ENCODE measurements around the gene PSMD3. TPM values are rescaled to one million over a fixed set of nuclear protein-coding genes. Genes with fewer than 3 reads are reported as not detected.

The PSMD3 gene
- total and polyA plus RNA-seq, 2 of the 4 experiments (the other 2 are of a cell fraction), result 123 to 155 TPM

DNA sequence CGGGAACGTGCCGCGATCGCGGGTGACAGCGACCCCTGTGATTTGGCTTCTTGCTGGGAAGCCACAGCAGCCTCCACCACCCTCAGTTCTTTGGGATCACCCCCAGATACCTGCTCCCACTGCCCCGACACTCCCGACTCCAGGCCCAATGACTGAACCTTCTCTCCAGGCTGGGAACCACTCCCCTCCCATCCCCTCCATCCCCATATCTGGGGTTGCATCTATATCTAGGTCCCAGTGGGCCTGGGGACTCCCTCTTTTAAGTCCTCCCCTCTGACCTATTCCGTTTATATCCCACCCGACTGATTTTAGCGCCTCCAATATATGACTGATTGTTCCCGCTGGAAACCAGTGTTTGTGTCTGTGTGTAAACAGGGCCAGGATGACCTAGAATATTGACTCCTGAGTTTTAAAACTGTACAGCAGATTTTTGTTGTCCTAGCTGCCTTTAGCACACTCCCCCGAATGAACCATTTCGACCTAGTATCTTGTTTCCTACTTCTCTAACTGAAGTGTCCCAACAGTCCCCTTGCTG, 667 bp downstream of the PSMD3 start:
- H2AK9ac ChIP-seq (replicated peaks; ENCODE audit: low read depth, low read length, poor library complexity), result peak overlapping the region; percentile 88
- H4K91ac ChIP-seq (ENCODE audit: insufficient read depth, low read depth, low read length), result peak overlapping the region; percentile 44; the same call in 1 of the 2 replicates
- peak overlapping the region; percentile 79 for H3K9ac ChIP-seq (ENCODE audit: low read depth, low read length)
- H3K18ac ChIP-seq (ENCODE audit: low read depth, low read length), result no peak overlapping the region
- H4K5ac ChIP-seq (ENCODE audit: low read depth, low read length), result no peak overlapping the region
- H3K4me2 ChIP-seq (ENCODE audit: low read depth, low read length), result peak overlapping the region; percentile 97
- no peaks in the 10 kb centered on the region for H3K27me3 ChIP-seq (ENCODE audit: control insufficient read depth, insufficient read depth, low read length)
- ChIA-PET CTCF (interaction anchor here (0.5 to 4.0 kb wide), 6 partner anchors 15 to 106 kb away, joined by 3 to 23 read pairs (median 4); no protein-coding TSS in a partner anchor), POLR2A (ENCODE audit: unreplicated experiment) (interaction anchor here (1.1 kb wide), 1 partner anchor 22 kb away, joined by 3 read pairs; no protein-coding TSS in a partner anchor)
- no peak for DNase-seq
- H2BK120ac ChIP-seq (ENCODE audit: low read depth, low read length), result no peak overlapping the region
- peaks cover 8% of the 10 kb centered on the region; the same call in 1 of the 2 replicates for H3K4me1 ChIP-seq (ENCODE audit: control insufficient read depth, insufficient read depth, low read length)
- peaks cover 15% of the 10 kb centered on the region for H4K20me1 ChIP-seq (ENCODE audit: insufficient read depth, low read length)
- H2AK5ac ChIP-seq (ENCODE audit: low read depth, low read length), result peak overlapping the region; percentile 41; the same call in 1 of the 2 replicates
- no TSS peak for BruUV-seq (replicated peaks)
- H3K79me1 ChIP-seq (ENCODE audit: low read depth in 1 of 2, low read length in 2 of 2), result peaks cover 13 to 26% of the 10 kb centered on the region in 2 experiments
- peak overlapping the region; percentile 66 to 82 for H4K8ac ChIP-seq (ENCODE audit: low read depth in 2 of 2, low read length in 2 of 2)
- peak overlapping the region; percentile 65; the same call in 1 of the 2 replicates for H3K23ac ChIP-seq (ENCODE audit: low read depth, low read length)
- H2AFZ ChIP-seq (replicated peaks; ENCODE audit: low read length, poor library complexity), result peak overlapping the region; percentile 97
- peak overlapping the region; percentile 37 for H2BK5ac ChIP-seq (ENCODE audit: low read depth, low read length, poor library complexity, severe bottlenecking)
- peak overlapping the region; percentile 32; the same call in 1 of the 2 replicates for H3K56ac ChIP-seq (ENCODE audit: extremely low read depth, insufficient read depth, low read length)
- peak overlapping the region; percentile 51 for H3K27ac ChIP-seq (ENCODE audit: insufficient read depth, low read length)
- ATAC-seq (ENCODE audit: low read depth), result no peak
- 0% methylated on average over 3 of the region's 15 CpGs; no CpG with 5 or more reads in 1 of the 2 experiments for WGBS, 2 experiments (ENCODE audit: extremely low coverage in 2 of 2, insufficient read length in 1 of 2)
- no peaks in the 10 kb centered on the region for H3K9me3 ChIP-seq (ENCODE audit: control insufficient read depth, insufficient read depth, low read length)
- peak overlapping the region; percentile 85 for H3K14ac ChIP-seq (replicated peaks; ENCODE audit: low read depth, low read length)
- H3K4ac ChIP-seq (ENCODE audit: low read depth, low read length), result peak overlapping the region; percentile 56
- H2BK20ac ChIP-seq (ENCODE audit: low read depth, low read length), result no peak overlapping the region
- H3K9me1 ChIP-seq (ENCODE audit: insufficient read depth, low read length), result peaks cover 8% of the 10 kb centered on the region; the same call in 1 of the 2 replicates
- no peak overlapping the region for H2BK15ac ChIP-seq (ENCODE audit: low read depth, low read length)
- peak overlapping the region; percentile 80 for H3K4me3 ChIP-seq (ENCODE audit: insufficient read depth, low read depth, low read length)
- in situ Hi-C loops (cut with MboI; ENCODE audit: low sequenced_read_pairs), result no loop called here
- intact Hi-C loops (cut with micrococcal nuclease), result loop anchor here (10.0 kb wide), 1 partner anchor 356 kb away; the partner anchor contains the start of gene PPP1R1B
- dilution Hi-C loops (cut with HindIII; ENCODE audit: low sequenced_read_pairs, unreplicated experiment), result no loop called here
- peaks cover 18% of the 10 kb centered on the region for H3K36me3 ChIP-seq (ENCODE audit: control insufficient read depth, insufficient read depth, low read length)
- TF ChIP-seq, protein P1, sequence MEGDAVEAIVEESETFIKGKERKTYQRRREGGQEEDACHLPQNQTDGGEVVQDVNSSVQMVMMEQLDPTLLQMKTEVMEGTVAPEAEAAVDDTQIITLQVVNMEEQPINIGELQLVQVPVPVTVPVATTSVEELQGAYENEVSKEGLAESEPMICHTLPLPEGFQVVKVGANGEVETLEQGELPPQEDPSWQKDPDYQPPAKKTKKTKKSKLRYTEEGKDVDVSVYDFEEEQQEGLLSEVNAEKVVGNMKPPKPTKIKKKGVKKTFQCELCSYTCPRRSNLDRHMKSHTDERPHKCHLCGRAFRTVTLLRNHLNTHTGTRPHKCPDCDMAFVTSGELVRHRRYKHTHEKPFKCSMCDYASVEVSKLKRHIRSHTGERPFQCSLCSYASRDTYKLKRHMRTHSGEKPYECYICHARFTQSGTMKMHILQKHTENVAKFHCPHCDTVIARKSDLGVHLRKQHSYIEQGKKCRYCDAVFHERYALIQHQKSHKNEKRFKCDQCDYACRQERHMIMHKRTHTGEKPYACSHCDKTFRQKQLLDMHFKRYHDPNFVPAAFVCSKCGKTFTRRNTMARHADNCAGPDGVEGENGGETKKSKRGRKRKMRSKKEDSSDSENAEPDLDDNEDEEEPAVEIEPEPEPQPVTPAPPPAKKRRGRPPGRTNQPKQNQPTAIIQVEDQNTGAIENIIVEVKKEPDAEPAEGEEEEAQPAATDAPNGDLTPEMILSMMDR (conservative IDR thresholded peaks at IDR 0.05; ENCODE audit: low read depth, low read length), result 0 out of 2 replicates have a peak, but pooled peaks have one; percentile 8
- TF ChIP-seq CEBPB (IDR thresholded peaks at IDR 0.05; ENCODE audit: low read depth, low read length) (no peak), RCOR1 (IDR thresholded peaks at IDR 0.05; ENCODE audit: insufficient replicate concordance, low read length) (no peak), MAZ (IDR thresholded peaks at IDR 0.05; ENCODE audit: borderline replicate concordance, low read depth, low read length) (no peak), FOS (IDR thresholded peaks at IDR 0.05; ENCODE audit: low read depth, low read length) (no peak), SMC3 (IDR thresholded peaks at IDR 0.05; ENCODE audit: low read depth, low read length) (no peak), MAFK (IDR thresholded peaks at IDR 0.05; ENCODE audit: low read depth, low read length) (no peak), POLR2A (IDR thresholded peaks at IDR 0.05; ENCODE audit: low read depth, low read length) (no peak), NFE2L2 (IDR thresholded peaks at IDR 0.05; ENCODE audit: low read depth, low read length) (no peak), RAD21 (IDR thresholded peaks at IDR 0.05; ENCODE audit: low read length) (0 out of 2 replicates have a peak, but pooled peaks have one; percentile 5), CHD1 (IDR thresholded peaks at IDR 0.05; ENCODE audit: low read depth, low read length) (no peak), BHLHE40 (IDR thresholded peaks at IDR 0.05; ENCODE audit: low read depth, low read length) (no peak), MXI1 (IDR thresholded peaks at IDR 0.05; ENCODE audit: borderline replicate concordance, low read depth, low read length) (no peak)
- TF ChIP-seq, protein P2, sequence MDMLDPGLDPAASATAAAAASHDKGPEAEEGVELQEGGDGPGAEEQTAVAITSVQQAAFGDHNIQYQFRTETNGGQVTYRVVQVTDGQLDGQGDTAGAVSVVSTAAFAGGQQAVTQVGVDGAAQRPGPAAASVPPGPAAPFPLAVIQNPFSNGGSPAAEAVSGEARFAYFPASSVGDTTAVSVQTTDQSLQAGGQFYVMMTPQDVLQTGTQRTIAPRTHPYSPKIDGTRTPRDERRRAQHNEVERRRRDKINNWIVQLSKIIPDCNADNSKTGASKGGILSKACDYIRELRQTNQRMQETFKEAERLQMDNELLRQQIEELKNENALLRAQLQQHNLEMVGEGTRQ (IDR thresholded peaks at IDR 0.05; ENCODE audit: low read depth, low read length), result no peak
- TF ChIP-seq, protein P3, sequence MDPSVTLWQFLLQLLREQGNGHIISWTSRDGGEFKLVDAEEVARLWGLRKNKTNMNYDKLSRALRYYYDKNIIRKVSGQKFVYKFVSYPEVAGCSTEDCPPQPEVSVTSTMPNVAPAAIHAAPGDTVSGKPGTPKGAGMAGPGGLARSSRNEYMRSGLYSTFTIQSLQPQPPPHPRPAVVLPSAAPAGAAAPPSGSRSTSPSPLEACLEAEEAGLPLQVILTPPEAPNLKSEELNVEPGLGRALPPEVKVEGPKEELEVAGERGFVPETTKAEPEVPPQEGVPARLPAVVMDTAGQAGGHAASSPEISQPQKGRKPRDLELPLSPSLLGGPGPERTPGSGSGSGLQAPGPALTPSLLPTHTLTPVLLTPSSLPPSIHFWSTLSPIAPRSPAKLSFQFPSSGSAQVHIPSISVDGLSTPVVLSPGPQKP (IDR thresholded peaks at IDR 0.05; ENCODE audit: borderline replicate concordance, low read depth, low read length), result no peak
